Cerebellar cortex (tissue), 1 donor: ENCODE results near the gene TIFAB.
"Not testable (repeated sequence)": the region's sequence is repeated elsewhere in the genome, so short reads cannot be mapped to it uniquely, and the experiment has no call there.

Experiments used
- DNase-seq: peaks from one replicate; pipeline ENCODE4 v3.0.0-alpha.2; 2015; ENCODE audit warnings: low spot score

The TIFAB gene, protein sequence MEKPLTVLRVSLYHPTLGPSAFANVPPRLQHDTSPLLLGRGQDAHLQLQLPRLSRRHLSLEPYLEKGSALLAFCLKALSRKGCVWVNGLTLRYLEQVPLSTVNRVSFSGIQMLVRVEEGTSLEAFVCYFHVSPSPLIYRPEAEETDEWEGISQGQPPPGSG

DNA sequence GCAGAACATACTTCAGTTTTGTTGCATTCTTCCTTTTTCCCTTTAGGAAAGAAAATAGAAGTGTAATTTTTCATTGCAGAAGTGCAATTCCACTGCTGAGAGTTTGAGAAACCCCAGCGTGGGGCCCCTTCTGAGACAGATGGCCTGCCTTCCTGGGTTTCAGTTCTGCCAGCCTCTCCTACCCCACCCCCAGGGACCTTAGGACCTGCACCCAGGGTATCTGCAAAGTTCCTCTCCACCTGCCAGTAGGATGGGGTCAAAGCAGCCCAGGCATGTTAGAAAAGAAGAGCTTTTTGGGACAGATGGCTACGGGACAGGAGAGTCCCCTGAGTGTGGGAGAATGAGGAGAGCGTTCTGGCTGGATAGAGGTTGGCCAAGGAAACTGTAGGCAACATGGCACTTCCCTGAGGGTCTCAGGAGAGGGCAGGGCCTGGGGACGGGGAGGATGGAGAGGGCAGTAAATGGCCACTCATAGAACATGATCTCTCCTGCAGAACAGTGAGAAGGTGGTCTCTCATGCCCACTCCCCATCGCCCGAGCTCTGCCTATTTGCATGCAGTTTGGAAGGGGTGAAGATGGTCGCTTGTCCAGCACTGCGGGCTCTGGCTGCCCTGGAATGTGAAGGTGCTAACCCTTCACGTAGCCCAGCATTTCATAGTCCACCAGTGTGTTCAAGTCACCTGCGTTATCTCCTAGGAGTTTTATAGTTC, at the start of gene TIFAB:
Gene TIFAB, minus strand, starts transcription at position 31 of the 710 bp plus-strand sequence. CDS start 2,412 bp downstream, outside the sequence.
- no peak for DNase-seq

DNA sequence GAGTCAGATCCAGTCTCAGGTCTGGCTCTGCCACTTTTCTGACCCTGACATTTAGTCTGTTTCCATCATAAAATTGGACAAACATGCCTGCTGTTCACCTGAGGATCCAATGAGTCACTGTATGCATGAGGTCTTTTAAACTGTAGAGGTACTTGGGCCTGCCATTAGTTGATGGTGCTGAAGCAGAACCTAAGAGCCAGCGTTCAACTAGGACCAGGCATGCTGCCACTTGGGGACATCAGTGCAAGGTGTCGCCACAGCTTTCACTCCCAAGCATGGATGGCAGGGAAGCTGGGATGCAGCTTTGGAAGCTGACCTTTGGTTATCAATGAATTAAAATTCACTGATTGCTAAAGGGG, 46.5 kb upstream of the TIFAB start:
- peak; percentile 32 for DNase-seq

DNA sequence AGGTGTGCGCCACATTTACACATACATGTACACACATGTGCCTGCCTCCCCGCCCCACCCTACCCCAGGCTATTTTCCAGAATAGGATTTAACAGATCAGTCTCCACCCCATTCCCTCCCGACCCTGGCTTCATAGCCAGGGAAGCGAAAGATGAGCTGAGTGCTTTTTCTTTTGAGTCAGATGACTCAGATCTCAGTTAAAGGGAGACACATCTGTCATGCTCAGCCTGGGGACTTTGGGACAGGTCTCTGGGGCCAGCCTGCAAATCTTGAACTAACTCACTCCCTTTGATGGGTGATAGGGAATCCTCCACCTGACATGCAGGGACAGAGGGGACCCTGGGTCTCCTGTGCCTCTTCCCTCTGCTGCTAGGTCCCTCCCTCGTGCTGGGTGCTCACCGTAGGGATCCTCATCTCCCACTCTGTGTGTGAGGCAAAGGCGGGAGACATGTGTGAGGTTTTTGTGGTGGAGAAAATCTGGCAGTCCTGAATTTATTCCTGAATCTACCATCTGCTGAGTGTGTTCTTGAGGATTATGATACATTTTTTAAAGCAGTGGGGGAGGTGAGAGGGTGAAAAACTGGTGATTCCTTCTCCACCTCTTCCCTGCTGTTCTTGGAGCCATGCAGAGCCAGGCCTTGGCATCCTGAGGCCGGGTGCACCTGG, 46.0 kb upstream of the TIFAB start:
- peak; percentile 31 for DNase-seq

DNA sequence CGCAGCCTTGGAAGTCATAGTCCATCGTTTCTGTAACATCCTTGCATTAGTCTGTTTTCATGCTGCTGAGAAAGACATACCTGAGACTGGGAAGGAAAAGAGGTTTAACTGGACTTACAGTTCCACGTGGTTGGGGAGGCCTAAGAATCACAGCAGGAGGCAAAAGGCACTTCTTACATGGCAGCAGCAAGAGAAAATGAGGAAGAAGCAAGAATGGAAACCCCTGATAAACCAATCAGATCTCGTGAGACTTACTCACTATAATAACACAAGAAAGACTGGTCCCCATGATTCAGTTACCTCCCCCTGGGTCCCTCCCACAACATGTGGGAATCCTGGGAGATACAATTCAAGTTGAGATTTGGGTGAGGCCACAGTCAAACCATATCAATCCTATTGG, 43.4 kb upstream of the TIFAB start:
- DNase-seq: not testable (repeated sequence)

DNA sequence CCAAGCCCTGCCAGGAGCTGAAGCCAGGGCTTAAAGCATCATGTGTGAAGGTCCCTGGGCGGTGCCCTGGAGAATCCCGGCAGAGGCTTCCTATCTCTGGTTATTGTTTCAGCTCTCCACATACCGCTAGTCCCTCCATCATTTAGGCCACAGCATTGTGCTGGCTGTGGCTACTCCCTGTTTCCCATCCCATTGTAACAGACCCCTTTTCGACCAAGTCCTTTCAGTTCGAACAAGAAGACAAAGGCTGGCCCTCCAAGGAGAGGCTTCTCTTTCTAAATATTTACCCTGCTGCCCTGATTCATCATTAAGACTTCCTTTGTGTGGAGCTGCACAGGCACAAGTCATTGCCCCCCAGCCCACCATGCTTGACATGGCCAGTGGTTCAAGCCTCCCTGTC, 42.0 kb upstream of the TIFAB start:
- DNase-seq: no peak

DNA sequence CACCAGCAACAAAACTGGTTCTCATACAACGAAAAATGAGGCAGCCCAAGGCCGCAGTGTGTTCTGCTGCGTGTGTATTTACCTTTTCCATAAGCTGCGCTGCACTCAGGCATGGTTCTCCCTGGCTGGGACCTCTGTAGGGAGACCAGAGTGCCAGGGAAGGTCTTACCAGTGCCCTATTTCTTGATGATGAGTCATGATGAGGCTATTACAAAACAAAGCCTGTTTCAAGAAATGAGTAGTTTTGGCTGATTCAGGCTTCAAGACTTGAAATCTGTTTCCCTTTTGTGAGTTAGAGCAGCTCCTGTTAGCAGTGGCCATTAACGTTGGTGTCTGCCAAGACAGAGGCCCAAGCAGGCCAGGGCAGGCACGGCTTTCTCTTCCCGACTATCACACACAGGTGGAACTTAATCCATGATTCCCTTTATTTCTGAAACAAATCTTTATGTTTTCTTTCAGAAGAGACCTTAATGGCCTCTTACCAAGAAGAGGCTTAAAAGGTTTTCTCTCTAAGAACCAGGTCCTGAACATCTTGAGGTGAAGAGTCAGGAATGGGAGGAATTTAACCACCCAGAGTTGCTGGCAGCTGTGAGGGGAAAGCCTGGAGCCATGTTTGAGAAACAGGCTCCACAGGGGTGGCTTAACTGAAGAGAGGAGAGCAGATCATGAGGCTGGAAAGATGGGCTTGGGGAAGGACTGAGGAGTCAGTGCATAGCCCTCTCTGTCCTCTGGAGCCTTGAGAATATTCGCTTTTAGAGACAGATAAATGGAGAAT, 41.4 kb upstream of the TIFAB start:
- DNase-seq: no peak

DNA sequence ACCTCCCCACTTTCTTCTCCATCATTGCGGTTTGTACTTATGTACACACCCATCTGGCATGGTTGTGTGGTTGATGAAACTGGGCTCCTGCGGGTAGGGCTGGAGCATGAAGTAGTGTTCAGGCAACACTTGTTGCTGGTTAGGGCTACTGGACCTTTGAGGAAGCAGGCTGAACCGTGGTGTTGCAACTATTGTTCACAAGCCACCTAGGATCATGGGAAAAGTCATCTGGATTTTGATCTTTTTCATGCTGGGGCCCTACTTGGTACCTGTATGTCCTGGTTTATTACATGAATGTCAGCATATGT, 40.1 kb upstream of the TIFAB start:
- DNase-seq: no peak

DNA sequence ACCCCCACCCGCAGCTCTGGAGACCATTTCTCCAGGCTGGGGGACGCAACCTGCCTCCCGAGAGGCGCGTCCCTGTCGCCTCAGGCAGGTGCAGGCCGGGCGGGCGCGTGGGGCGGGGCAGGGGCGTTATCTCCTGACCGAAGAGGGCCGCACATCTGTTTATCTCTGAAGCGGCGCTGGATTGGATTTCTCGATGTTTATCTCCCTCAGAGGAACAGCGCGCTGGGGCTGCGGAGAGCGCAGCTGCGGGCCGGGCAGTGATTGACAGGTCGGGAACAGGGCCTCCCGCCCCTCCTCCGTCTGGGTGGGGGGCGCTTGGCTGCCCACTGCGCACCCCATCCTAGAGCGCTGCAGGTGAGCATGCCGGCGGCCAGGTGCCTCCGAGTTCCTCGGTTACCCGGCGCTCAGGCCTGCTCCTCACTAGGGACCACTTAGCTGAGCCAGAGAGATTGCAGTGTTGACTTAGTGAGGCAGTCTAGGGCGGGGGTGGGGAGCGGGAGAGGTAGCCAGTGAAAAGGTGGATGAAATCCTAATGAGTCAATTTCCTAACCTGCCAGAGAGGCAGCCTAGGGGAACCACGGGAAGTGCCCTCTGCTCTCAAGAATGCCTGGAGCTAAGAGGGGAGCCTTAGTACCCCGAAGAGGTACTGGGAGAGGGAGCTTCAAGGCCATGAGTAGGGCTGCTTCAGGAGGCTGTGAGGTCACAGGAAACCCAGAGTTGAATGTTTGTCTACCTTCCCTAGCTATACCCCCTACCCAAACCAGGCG, 39.6 kb upstream of the TIFAB start:
- DNase-seq: no peak

DNA sequence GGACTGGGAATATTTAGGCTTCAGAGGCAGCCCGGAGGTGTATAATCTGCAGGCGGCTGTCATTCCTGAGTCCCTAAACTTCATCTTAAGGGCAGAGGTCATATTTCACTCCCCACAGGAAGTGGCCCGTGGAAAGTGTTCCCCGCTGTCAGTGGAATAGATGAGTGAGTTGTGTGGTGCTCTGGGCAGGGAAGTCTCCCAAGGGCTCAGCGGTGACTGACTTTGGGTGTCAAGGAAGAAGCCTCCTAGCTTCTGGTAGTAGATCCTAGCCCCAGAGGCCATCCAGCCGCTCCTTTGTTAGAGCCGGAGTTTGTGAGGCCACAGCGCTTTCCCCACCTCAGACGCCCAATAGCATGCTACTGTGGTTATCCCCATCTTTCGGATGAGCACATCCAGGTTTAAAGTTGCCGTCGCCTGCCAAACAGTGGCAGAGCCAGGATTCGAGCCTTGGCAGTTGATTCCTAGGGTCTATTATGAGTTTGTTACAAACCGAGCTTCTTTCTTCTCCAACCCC, 38.9 kb upstream of the TIFAB start:
- DNase-seq: no peak

DNA sequence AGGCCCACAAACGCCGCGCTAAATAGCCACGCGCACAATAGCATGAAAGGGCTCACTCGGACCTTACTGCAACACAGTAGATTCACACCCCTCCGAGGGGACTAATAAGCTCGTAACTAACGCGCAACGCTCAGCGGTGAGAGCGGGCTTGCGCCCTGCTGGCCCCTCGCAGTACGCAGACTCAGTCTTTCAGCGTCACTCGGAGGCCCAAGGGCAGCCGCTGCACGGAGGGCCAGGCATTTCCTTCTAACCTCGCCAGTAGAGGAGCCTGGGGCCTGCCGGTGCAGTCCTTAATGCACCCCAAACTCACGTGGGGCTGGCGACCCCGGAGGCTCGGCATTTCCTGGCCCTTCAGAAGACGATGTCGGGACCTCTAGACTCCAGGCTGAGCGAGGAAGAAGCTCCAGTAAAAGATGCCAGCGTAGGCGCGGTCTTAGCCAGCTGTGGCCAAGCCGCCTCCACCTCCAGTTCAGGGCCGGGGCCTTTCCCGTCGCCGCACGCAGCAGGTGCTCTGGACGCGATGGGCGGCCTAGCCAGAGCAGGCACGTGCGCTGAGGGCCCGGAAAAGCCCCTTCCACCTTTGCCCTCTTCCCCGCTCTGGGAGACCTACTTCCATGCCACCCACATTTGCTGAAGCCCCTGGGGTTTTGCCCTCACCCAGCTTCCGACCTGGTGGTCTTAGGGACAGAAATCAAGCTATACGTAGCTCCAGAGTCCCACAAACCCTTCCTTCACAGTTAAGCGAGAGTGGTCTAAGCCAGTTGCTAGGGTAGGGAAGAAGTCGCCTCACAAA, 38.3 kb upstream of the TIFAB start:
- no peak for DNase-seq

DNA sequence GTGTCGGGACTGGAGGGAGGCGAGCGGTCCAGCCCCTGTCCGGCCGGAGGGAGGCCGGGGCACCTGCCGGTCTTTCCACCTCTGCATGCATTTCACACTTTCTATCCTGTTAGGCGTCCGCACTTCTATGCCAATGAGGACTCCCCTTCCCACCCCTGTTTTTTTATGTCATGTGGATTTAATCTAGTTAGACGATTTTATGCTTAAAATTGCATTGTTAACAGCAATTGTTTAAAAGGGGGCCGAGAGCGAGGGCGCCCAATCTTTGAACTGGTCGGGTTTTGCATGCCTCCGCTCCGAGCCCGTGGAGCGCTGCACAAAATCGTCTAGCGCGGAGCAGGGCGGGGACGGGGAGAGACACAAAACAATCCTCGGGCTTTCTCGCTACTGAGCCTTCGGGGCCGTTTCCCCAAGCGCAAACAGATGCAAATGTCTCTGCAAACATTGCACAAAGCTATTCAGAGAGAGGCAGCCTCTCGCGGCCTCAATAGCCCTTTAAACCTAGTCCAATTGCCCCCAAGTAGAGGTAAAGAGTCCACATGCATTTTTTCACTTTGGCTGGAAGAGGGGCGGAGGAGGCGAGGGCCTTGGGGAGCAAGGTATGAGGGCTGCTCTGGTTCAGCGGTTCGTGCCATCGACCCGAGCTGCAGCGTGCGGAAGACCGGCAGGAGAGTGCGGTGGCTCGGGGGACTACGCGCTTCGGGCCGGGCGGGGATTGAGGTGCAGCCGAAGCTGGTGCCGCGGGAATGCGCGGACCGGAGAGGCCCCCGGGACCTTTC, 37.5 kb upstream of the TIFAB start:
- no peak for DNase-seq

DNA sequence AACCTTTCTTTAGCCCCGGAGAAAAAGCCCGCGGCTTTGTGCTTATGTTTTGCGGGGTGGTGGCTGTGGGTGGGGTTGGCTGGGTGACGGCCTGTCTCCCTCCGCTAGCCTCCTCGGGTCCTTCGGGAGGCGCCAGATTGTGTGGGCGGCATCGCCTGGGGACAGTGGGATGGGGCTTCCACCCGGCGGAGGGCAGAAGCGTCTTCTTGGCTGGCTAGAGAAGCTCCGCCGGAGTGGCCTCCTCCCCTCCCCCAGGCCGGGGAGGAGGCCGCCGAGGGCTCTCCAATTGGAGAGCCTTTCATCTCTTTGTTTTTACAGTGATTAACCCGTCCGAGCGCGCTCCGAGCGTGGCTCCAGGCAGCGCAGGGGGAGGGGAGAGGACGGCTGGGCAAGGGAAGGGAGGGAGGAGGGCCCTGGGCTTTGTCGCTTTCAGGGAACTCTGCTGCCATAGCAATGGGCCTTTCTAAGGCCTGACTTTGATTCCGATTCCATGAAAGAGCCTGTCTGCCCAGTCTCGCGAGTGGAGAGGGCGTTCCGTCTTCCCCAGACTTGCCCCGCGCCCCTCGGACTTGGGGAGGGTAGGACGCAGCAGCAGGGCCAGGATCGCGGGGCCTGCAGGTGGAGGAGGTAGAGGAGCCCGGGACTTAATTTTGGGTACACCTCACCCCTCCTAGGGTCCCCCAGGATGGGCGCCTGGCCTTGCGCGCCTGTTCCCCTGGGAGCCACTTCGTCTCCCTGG, 36.7 kb upstream of the TIFAB start:
- DNase-seq: peak; percentile 48

DNA sequence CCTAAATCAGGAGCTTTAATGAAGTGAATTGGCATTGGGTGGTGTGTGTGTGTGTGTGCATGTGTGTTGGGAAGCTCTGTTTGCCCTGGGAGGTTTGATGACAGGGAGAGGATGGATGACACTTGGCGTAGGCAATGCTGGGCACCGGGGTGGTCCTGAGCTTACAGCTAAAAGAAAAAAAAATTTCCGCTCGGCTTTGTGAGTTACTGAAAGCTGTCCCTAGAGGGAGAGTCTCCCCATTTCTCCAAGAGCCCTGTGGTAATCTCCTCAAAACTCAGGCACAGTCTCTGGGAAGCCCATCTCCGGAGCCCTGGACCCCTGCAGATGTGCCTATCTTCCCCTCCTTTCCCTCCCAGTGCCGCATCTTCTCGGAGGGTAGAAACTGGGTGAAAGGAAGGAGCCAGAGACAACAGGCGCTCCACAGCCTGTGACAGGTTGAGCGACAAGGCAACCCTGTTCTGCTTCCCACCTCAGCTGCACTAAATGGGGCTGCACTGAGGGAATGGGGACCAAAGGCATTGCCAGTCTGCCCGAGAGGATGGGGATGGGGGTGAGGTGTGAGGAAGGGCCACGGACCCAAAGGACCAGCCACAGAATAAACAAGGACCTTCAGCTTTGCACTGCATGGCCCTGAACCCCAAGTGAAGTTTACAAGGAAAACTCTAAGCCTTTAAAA, 35.8 kb upstream of the TIFAB start:
- DNase-seq: no peak

DNA sequence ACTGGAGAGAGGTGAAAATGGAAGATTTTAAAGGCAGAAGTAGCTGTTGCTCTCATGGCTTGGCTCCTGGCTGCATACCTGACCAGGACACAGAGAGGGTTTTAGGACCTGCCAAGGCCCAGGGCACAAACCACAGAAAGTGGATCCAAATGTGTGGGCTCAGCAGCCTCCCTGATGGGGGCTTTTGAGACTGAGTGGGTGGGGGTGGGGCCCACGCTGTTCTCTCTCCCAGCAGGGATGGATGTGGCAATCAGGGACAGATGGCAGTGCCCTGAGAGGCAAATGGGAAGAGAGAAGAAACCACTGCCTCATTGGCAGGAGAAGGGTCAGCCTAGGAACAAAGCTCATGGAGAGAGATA, 34.9 kb upstream of the TIFAB start:
- DNase-seq: peak; percentile 32

DNA sequence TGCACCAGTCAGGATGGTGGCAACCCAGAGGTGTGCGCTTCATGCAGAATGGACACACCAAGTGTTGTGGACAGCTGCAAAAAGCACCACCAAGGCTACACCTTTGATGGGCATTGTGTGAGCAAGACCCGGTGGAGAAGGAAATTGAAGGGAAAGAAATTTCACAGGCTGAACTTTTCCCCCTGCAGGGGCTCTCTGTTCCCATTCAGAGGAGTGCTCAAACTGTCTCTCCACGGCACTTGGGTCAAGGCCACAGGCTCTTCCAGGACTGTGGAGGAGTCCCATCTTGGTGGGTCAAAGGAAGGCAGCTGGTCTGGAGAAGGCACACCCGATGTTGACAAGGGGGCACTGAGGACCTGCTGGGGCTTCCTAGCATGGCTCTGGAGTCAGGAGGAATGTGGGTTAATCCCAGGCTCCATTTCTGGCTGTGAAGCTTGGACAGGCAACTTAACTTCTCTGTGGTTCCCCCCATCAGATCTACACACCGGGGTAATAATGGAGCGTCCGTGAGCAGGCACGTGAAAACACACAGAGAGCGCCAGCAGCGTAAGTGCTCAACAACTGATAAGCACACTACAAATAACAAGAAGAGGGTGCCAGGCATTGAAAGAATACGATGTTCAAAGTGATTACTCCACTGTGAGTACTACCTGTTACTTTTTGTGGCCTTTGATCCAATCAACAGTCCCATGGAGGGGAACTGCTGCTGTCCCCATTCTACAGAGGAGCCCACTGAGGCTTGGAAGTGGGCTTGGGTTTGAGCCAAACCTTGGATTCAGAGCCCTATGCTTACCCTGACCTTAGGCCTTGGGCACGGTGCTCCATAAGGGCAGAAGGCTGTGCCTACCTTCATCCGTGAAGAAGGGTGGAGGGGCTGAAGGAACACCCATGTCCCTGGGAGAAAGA, 34.2 kb upstream of the TIFAB start:
- DNase-seq: no peak

DNA sequence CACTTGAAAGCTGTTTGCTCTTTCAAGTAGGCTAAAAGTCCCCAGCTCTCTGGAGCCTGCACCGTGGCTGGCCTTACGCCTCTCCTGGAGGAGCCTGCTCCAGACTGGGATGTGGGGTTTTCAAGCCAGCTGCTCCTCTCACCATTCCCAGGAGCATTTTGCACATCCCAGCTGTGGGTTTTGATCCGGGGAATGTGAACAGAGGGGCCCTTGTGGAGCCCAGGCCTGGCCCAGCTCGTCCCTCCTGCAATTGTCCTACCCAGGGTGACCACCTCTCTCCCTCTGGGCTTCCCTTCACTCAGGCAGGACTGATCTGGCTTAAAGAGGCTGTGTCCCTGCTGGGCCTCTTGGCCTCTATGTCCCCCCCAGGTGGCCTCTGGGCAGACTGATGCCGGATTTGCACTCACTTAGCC, 32.5 kb upstream of the TIFAB start:
- no peak for DNase-seq

DNA sequence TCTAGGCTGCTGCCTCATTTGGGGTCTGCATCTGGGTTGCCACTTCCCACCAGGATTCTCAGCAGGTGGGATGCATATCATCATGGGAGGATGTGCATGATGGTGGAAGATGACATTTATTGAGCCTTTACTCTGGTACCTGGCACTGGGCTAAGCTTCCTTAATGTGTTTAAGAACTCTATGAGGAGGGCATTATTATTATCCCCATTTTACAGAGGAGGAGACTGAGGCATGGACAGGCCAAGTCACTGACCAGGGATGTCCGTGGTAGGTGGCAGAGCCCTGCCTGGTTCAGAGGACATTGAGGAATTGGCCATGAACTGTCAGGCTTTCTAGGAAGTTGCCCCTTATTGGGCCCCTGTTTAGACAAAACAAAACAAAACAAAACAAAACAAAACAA, 31.1 kb upstream of the TIFAB start:
- no peak for DNase-seq

DNA sequence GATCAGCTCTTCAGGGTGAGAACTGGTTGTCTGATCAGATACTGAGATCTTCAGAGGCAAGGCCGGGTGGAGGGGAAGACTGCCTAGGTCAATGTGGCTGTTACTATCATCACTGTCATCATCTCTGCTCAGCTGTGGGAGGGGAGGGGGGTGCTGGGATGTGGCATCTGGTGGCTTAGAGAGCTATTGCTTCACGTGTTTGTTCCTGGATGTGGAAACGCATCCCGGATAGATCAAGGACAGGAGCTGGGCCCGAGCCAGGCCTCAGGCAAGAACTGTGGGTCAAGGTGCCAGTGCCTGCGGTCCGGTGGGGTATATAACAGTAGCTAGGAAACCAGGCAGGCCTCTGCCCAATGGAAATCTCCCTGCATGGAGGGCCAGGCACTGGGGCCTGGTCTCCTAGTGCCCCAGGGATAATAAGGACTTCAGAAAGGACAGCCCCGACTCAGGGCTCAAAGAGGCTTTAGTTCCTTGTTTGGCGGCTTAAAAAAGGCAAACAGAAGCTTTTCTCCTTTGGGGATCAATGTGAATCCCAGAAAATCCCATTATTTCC, 30.3 kb upstream of the TIFAB start:
- DNase-seq: no peak
